Activated naive CD8-positive, alpha-beta T cell treated with anti-CD3 and anti-CD28 coated beads, Interleukin-2, amount 50 U/mL, for 16 hours (primary cell): ENCODE results near the gene ASTN2.

Experiments used
- DNase-seq: peaks from one replicate; pipeline ENCODE4 v3.0.0-alpha.2; 2020; ENCODE audit warnings: low read depth, low spot score

Gene ASTN2

DNA sequence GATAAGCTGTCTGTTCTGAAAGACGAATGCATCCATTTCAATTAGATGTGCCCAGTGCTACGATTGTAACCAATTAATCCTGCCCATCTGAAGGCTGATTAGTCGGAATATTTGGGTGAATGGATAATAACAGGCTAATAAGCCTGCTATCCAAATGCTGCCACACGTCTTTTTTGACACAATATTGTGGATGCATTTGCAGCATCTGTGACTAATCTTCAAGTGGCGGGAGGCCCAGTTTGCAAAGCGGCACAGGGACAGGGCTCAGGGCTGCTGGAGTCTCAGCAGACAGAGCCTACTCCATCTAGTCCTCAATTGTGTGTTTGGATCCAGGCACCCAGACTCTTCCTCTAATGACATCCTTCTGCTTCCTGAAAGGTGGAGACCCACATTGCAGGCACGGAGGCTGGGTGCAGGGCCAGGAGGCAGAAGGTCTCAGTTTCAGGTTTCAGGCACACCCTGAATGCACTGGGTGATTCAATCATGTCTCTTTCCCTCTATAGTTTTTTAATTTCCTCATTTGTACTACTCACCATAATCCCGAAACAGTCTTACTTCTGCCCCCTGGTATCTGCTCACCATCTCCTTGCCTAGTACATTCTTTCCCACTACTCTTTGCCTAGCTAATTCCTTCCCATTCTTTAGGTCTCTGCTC, 169.6 kb downstream of the ASTN2 start:
- no peak for DNase-seq

- DNase-seq = no peak
Measured at GRCh38 chr9:117242082-117242481, 172.8 kb downstream of the ASTN2 start.

- DNase-seq = no peak
Measured at GRCh38 chr9:117239428-117239827, 175.4 kb downstream of the ASTN2 start.

DNA sequence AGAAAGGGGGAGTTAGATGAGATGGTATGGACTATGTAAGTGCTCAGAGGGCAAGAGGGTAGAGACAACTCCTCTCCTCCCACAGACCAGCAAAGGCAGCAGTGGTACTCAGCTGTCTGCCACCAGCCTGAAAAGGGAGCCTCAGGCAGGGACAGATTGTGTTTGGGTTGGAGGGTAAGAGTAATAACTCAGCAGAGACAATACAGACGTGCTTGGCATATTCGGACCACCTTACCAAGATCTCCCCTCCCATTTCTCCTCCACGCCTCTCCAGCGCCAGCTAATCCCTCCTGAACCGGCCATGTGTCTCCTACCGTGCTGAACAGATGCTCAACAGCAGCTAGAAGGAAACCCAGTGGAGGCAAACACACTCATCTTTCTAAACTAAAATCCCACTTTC, 180.8 kb downstream of the ASTN2 start:
- DNase-seq = no peak

DNA sequence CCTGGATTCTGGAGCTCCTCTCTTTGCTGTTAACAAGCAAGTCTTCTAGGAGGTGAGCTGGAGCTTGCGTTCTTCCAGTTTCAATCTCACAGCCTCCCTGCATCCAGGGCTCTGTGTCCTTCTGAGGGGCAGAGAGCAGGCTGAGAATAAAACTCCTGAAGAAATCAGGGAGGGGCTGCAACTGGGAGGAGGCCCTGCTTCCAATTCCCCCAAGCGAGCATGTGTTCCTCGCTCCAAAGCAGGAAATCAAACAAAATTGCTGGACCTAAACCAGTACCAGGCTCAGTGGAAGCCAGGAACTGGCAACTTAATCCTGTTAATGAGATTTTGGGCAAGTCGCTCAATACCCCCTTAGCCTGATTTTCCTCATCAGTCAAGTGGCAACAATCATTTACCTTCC, 181.8 kb downstream of the ASTN2 start:
- no peak for DNase-seq

- DNase-seq = no peak
Measured at GRCh38 chr9:117232281-117232680, 182.6 kb downstream of the ASTN2 start.

DNA sequence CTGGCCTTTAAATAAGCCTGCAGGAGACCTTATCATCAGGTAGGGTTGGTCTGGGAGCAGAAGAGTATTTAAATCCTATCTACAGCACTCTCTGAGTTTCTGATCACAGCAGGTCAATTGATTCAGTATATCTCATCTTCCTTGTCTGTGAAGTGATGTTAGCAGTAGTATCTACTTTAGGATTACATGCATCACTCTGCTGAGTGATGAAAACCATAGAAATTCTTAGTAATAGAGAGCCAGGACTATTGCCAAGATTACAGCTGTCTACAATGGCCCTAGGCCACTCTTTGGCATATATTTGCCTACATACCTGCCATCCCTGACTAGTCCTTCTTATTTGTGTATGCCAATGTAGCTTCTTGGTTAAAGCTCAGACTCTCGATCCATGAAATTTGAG, 183.8 kb downstream of the ASTN2 start:
- no peak for DNase-seq

DNA sequence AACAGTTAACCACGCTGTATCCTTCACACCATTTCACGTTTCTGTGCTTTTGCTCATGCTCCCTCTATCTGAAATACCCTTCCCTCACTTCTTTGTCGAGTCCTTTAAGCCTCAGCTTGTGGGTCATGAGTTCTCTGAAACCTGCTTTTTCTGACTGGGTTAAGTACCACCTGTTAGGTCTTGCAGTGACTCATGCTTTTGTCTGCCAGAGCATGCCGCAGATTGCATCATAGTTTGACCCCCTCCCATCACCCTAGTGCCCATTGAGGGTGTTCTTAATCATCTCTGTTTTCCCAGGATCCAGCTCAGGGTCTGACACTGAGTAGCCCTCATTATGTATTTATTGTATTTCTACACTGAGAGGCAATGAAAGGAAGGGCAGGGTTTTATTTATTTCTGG, 190.2 kb downstream of the ASTN2 start:
- DNase-seq = no peak

- no peak for DNase-seq
Measured at GRCh38 chr9:117218951-117219350, 195.9 kb downstream of the ASTN2 start.

- DNase-seq = no peak
Measured at GRCh38 chr9:117214416-117214815, 200.4 kb downstream of the ASTN2 start.

DNA sequence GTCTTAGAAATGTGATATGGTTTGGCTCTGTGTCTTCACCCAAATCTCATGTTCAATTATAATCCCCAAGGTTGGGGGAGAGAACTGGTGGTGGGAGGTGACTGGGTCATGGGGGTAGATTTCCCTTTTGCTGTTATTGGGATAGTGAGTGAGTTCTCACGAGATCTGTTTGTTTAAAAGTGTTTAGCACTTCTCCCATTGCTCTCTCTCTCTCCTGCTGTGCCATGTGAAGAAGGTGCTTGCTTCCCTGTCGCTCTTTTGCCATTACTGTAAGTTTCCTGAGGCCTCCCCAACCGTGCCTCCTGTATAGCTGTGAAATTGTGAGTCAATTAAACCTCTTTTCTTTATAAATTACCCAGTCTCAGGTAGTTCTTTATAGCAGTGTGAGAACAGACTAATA, 203.6 kb downstream of the ASTN2 start:
- no peak for DNase-seq

DNA sequence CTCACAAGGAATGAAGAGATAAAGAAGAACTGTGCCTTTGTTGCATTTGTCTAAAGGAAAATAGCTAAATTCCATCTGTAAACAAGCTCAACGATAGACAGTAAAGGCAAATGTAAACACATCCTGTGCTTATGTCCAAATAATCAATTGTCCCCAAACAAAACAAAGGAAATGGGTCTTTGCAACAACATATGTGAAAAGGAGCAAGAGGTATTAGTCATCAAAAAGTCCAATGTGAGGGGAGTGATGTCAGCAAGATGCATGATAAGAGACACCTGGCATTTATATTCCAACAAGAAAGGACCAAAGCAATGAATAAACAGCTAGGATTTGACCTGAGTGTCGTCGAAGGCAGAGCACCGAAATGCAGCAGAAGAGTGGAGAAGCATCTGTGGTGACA, 209.1 kb downstream of the ASTN2 start:
- DNase-seq = no peak

- no peak for DNase-seq
Measured at GRCh38 chr9:117204971-117205370, 209.9 kb downstream of the ASTN2 start.

DNA sequence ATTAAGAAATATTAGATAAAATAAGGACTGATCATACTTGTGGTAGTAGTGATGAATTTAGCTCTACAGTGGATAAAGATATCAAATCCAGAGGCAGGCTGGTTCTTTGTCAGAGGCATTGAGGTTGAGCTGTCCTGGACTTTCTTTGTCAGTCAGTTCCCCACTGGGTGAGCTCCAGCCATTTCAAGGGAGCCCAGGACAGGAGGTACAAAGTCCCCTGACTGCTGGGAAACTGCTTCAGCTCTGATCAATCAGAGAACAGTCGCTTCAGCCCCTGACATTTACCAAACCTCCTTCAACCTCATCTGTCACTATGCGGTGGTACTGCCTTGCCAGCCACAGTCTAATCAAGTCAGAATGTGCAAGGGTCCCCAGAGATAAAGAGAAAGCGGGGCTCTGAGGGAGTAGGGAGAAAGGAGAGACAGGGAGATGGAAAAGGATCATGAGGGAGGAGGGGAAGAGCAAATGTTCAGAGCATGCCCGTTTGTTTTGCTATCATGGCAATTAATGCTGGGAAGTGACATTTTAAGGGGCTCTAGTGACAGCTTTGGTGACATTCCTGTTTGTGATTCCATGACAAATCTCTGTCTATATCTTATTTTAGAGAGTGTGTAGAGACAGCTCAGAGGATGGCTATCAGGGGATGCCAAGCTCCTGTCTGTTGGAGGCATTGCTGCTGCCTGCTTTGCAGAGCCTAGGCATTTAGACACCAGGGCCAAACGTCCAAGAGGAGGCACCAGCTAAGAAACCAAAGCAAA, 223.2 kb downstream of the ASTN2 start:
- DNase-seq = no peak

- DNase-seq = no peak
Measured at GRCh38 chr9:117189121-117189520, 225.7 kb downstream of the ASTN2 start.

GRCh38 chr9:117188394-117188793, 226.5 kb downstream of the ASTN2 start:
- DNase-seq = no peak

- DNase-seq = no peak
Measured at GRCh38 chr9:117187498-117187897, 227.4 kb downstream of the ASTN2 start.

GRCh38 chr9:117184173-117184572, 230.7 kb downstream of the ASTN2 start:
- no peak for DNase-seq

DNA sequence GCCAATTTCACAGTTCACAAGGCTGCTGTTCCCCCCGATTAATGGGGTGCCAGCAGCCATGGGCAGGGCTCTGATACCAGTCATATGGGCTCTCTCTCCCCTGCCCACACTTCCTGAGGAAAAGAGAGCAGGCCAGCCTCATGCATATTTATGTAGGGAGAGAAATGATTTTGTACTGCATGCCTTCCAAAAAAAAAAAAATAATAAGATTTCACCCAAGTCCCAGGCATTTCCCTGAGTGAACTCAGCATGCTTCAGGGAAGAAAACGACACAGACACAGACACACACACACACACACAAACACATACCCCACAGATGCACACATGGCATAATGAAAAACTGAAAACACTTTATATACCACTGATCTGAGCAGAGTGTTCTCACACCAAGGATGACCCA, 232.8 kb downstream of the ASTN2 start:
- no peak for DNase-seq

DNA sequence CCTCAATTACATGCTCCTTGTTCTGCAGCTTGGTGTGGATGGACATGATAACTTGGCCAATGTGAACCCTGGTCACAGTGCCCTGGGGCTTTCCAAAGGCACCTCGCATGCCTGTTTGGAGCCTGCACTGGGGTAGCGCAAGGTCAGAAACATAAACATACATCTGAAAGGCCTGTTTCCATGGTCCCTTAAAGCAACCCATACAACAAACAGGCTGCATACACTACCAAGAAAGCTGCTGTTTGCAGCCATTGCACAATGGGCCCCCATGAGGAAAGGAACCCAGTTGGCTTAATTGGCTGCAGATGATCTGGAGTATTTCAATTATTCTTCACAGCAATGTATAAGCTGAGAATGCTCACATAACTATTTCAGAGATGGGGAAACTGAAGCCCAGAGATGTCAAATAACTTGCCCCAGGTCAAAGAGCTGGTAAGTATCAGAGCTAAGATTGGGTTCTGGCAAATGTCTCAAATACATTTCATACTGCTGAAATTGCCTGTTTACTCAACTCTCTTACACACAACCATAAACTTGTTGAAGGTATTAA, 233.9 kb downstream of the ASTN2 start:
- DNase-seq = no peak

GRCh38 chr9:117178596-117179375, 236.1 kb downstream of the ASTN2 start:
- no peak for DNase-seq

DNA sequence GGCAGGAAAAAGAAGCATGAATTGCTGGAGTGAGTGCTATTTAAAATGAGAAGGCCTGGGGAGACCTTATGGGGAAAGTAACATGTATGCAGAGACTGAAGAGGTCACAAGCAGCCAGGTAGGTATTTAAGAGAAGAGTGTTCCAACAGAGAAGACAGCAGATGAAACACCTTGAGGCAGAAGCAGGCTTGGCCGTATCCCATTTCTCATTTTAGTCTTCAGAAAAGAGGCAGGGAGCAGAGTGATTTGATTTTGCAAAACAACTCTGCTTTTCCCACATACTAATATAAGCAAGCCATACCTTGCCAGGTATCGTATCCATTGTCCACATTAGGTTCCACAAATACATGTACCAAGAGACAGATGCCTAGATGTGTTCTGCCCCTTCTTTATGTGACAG, 244.3 kb downstream of the ASTN2 start:
- DNase-seq = no peak
